Fibroblast of skin of right biceps (primary cell): ENCODE measurements around the gene GCM1.
A peak's percentile ranks its signal among the peaks of the same experiment; 100 is the strongest.

ENCODE experiments used
- DNase-seq: peaks from one replicate; pipeline ENCODE4 v3.0.0-alpha.2; 2013

Gene GCM1

GRCh38 chr6:53144802-53145201 lies 3.8 kb downstream of the GCM1 start:
- no peak for DNase-seq

GRCh38 chr6:53143710-53144109 lies 4.9 kb downstream of the GCM1 start:
- DNase-seq: no peak

- no peak for DNase-seq
Observed at GRCh38 chr6:53142810-53143209, 5.8 kb downstream of the GCM1 start.

GRCh38 chr6:53139841-53140413 lies 8.7 kb downstream of the GCM1 start:
- no peak for DNase-seq

- DNase-seq: no peak
Observed at GRCh38 chr6:53136000-53136609, 12.5 kb downstream of the GCM1 start.

GRCh38 chr6:53134601-53135235 lies 13.9 kb downstream of the GCM1 start:
- no peak for DNase-seq

GRCh38 chr6:53133961-53134360 lies 14.7 kb downstream of the GCM1 start:
- DNase-seq: no peak

- DNase-seq: no peak
Observed at GRCh38 chr6:53130569-53131290, 17.9 kb downstream of the GCM1 start.

- DNase-seq: peak; percentile 23
Observed at GRCh38 chr6:53128842-53129241, 19.8 kb downstream of the GCM1 start.

- DNase-seq: no peak
Observed at GRCh38 chr6:53125276-53125675, 23.4 kb downstream of the GCM1 start.

- no peak for DNase-seq
Observed at GRCh38 chr6:53124131-53124800, 24.4 kb downstream of the GCM1 start.

GRCh38 chr6:53119772-53120409 lies 28.8 kb downstream of the GCM1 start:
- DNase-seq: peak; percentile 42

- DNase-seq: peak; percentile 6
Observed at GRCh38 chr6:53119349-53119748, 29.3 kb downstream of the GCM1 start.

GRCh38 chr6:53115741-53116140 lies 32.9 kb downstream of the GCM1 start:
- DNase-seq: no peak

- no peak for DNase-seq
Observed at GRCh38 chr6:53115113-53115512, 33.5 kb downstream of the GCM1 start.

GRCh38 chr6:53113742-53114141 lies 34.9 kb downstream of the GCM1 start:
- no peak for DNase-seq

GRCh38 chr6:53112871-53113270 lies 35.8 kb downstream of the GCM1 start:
- no peak for DNase-seq

GRCh38 chr6:53112404-53112803 lies 36.2 kb downstream of the GCM1 start:
- no peak for DNase-seq

GRCh38 chr6:53111865-53112264 lies 36.8 kb downstream of the GCM1 start:
- no peak for DNase-seq

GRCh38 chr6:53109612-53110011 lies 39.0 kb downstream of the GCM1 start:
- no peak for DNase-seq

GRCh38 chr6:53107091-53107490 lies 41.5 kb downstream of the GCM1 start:
- peak; percentile 57 for DNase-seq

- DNase-seq: no peak
Observed at GRCh38 chr6:53104916-53105315, 43.7 kb downstream of the GCM1 start.
